GM12878 (cell line): ENCODE results near the gene GPBP1. TPM values are rescaled to one million over a fixed set of nuclear protein-coding genes. Genes with fewer than 3 reads are reported as not detected.

Source experiments
- ATAC-seq: fragments of 200-7000 bp; cut with Tn5 transposase; 3 replicates; pipeline ENCODE4 v1.9.1; 2020; ENCODE audit warnings: mild to moderate bottlenecking, moderate library complexity
- BruUV-seq: library from RNA; stranded (reverse); fragments of 400-500 nt; replicated peaks from 2 replicates; lab custom pipeline; 2021; lab: Mats Ljungman, UMichigan
- CTCF ChIA-PET: fragments of 300-600 bp; sonication (Branson Sonifier 250); formaldehyde crosslinking; extraction: SDS; loops from one replicate; lab custom pipeline; 2021; ENCODE audit warnings: inconsistent platforms; lab: Yijun Ruan, JAX
- POLR2A ChIA-PET: fragments of 350-600 bp; formaldehyde crosslinking; extraction: SDS; loops from one replicate; lab custom pipeline; 2021; ENCODE audit warnings: inconsistent platforms; lab: Charles Lee
- RAD21 ChIA-PET: fragments of 300-600 bp; sonication (Branson Sonifier 250); formaldehyde crosslinking; loops from one replicate; lab custom pipeline; 2023; ENCODE audit warnings: antibody characterized with exemption; ENCODE audit not compliant: unreplicated experiment; lab: Charles Lee
- SMC1A ChIA-PET: fragments of 300-600 bp; sonication (Branson Sonifier 250); formaldehyde crosslinking; loops from one replicate; lab custom pipeline; 2023; ENCODE audit not compliant: unreplicated experiment, uncharacterized antibody; lab: Charles Lee
- DNase-seq: peaks from one replicate; pipeline ENCODE4 v3.0.0-alpha.2; 2011; ENCODE audit warnings: low read depth, low spot score
- FAIRE-seq: peaks from 3 replicates; lab custom pipeline; 2011; peaks lifted over from hg19 to GRCh38; lab: Jason Lieb, UNC
- H2AFZ ChIP-seq: 2 replicates; pipeline ENCODE4 v1.6.0; 2011; ENCODE audit warnings: low read depth, low read length, control low read depth; ENCODE audit not compliant: control insufficient read depth
- H3K27ac ChIP-seq: 2 replicates; pipeline ENCODE4 v1.5.1; 2011; ENCODE audit warnings: control low read depth; ENCODE audit not compliant: control insufficient read depth, insufficient read depth
- H3K27me3 ChIP-seq, 2 experiments: replicated peaks in 1 of 2; 2 replicates each; pipeline versions ENCODE4 v1.6.0 to v1.6.1; 2011; ENCODE audit warnings: low read length in 1 of 2; ENCODE audit not compliant: control insufficient read depth in 2 of 2, insufficient read depth in 2 of 2
- H3K36me3 ChIP-seq, 2 experiments: 2 replicates each; pipeline ENCODE4 v1.5.1; 2011; ENCODE audit warnings: low read length in 1 of 2; ENCODE audit not compliant: control insufficient read depth in 2 of 2, insufficient read depth in 2 of 2
- H3K4me1 ChIP-seq: 2 replicates; pipeline ENCODE4 v1.6.1; 2011; ENCODE audit warnings: mild to moderate bottlenecking, low read length, moderate library complexity, mixed read lengths; ENCODE audit not compliant: control insufficient read depth, insufficient read depth
- H3K4me2 ChIP-seq: 2 replicates; pipeline ENCODE4 v1.6.0; 2011; ENCODE audit warnings: control low read depth; ENCODE audit not compliant: control insufficient read depth, insufficient read depth
- H3K4me3 ChIP-seq: fragments of 200-600 bp; sonication (generic); 2 replicates; pipeline ENCODE4 v1.5.1; 2016
- H3K79me2 ChIP-seq: 2 replicates; pipeline ENCODE4 v1.6.0; 2011; ENCODE audit warnings: low read length; ENCODE audit not compliant: control insufficient read depth, insufficient read depth
- H3K9ac ChIP-seq: 2 replicates; pipeline ENCODE4 v1.8.0; 2011; ENCODE audit warnings: low read length, control low read depth, mixed read lengths; ENCODE audit not compliant: control insufficient read depth, insufficient read depth
- H3K9me3 ChIP-seq: replicated peaks from 3 replicates; pipeline ENCODE4 v1.5.1; 2011; ENCODE audit warnings: mild to moderate bottlenecking, low read length; ENCODE audit not compliant: control insufficient read depth, insufficient read depth
- H4K20me1 ChIP-seq: 2 replicates; pipeline ENCODE4 v1.6.0; 2011; ENCODE audit not compliant: control insufficient read depth, insufficient read depth
- BACH1 ChIP-seq: fragments of 450-650 bp; IDR thresholded peaks from 2 replicates; pipeline ENCODE4 v1.6.1; 2017; ENCODE audit warnings: mild to moderate bottlenecking, borderline replicate concordance
- CBFB ChIP-seq: IDR thresholded peaks from 2 replicates; pipeline ENCODE4 v1.6.1; 2016; ENCODE audit warnings: antibody characterized with exemption, low read depth
- CBX5 ChIP-seq: sonication (generic); IDR thresholded peaks from 2 replicates; pipeline ENCODE4 v1.6.1; 2016; ENCODE audit warnings: low read depth, moderate library complexity, mild to moderate bottlenecking, inconsistent platforms
- DPF2 ChIP-seq: fragments of 450-650 bp; IDR thresholded peaks from 2 replicates; pipeline ENCODE4 v1.6.1; 2017; ENCODE audit warnings: mild to moderate bottlenecking
- EZH2 ChIP-seq: IDR thresholded peaks from 2 replicates; pipeline ENCODE4 v1.6.1; 2012; ENCODE audit warnings: low read depth, mild to moderate bottlenecking, control low read depth, inconsistent platforms, low read length, borderline replicate concordance; ENCODE audit not compliant: control insufficient read depth
- LARP7 ChIP-seq: fragments of 450-650 bp; IDR thresholded peaks from 2 replicates; pipeline ENCODE4 v1.6.1; 2017; ENCODE audit warnings: mild to moderate bottlenecking
- RAD21 ChIP-seq: IDR thresholded peaks from 2 replicates; pipeline ENCODE4 v1.6.1; 2011; ENCODE audit warnings: mild to moderate bottlenecking, low read depth, low read length, moderate library complexity; ENCODE audit not compliant: insufficient read depth
- SIX5 ChIP-seq: IDR thresholded peaks from 2 replicates; pipeline ENCODE4 v1.6.1; 2011; ENCODE audit warnings: mild to moderate bottlenecking, low read depth, low read length, moderate library complexity; ENCODE audit not compliant: severe bottlenecking
- SUZ12 ChIP-seq: fragments of 200-600 bp; sonication (generic); IDR thresholded peaks from one replicate; pipeline ENCODE4 v1.6.1; 2018; ENCODE audit warnings: antibody characterized with exemption, mild to moderate bottlenecking; ENCODE audit not compliant: unreplicated experiment
- ZNF207 ChIP-seq: fragments of 450-650 bp; IDR thresholded peaks from 2 replicates; pipeline ENCODE4 v1.6.1; 2014; ENCODE audit warnings: antibody characterized with exemption, mild to moderate bottlenecking, borderline replicate concordance
- WGBS: methylation state at CpG from one replicate; pipeline ENCODE4 v1.1.6; 2016; ENCODE audit warnings: low lambda C conversion rate; ENCODE audit not compliant: insufficient replicate concordance, insufficient coverage; ENCODE audit errors: missing lambda C conversion rate; 5-methylcytosine and 5-hydroxymethylcytosine counted together
- in situ Hi-C: fragments of 300-500 bp; cut with MboI; formaldehyde crosslinking; loops from 9 replicates; pipeline ENCODE4 v1.14.3; 2018; ENCODE audit warnings: mixed read lengths
- intact Hi-C: fragments of 100-400 bp; cut with micrococcal nuclease; formaldehyde crosslinking; loops from one replicate; pipeline ENCODE4 v1.14.2; 2022; ENCODE audit not compliant: unreplicated experiment
- polyA plus RNA-seq, 11 experiments: library from polyadenylated mRNA; depleted of rRNA in 4 of 11; unstranded in 6 of 11; stranded (reverse) in 5 of 11; fragments of >200 nt; fragmentation: Nextera tagmentation in 4 of 11; fragmentation: Illumina TruSeq in 1 of 11; extraction: Ambion mirVana in 4 of 11; extraction: Trizol in 1 of 11; gene quantifications; 1 replicate in 1 of 11; 2 replicates in 10 of 11; pipeline versions ENCODE4 v1.2.1 to v1.2.3, GENCODE V29; 2011 to 2016; ENCODE audit warnings: inconsistent platforms in 2 of 11, missing spikeins in 2 of 11, low read depth in 1 of 11
- total RNA-seq, 4 experiments: library from RNA; depleted of rRNA in 3 of 4; stranded (reverse); fragments of >200 nt in 3 of 4; fragmentation: Illumina TruSeq in 1 of 4; extraction: Trizol in 1 of 4; gene quantifications; 2 replicates each; pipeline versions ENCODE4 v1.2.1 to v1.2.3, GENCODE V29; 2013 to 2021
- TF ChIP-seq, protein P1 (sequence below): fragments of 450-650 bp; IDR thresholded peaks from 2 replicates; pipeline ENCODE4 v1.6.1; 2017; ENCODE audit warnings: mild to moderate bottlenecking, moderate library complexity
- TF ChIP-seq, protein P2 (sequence below): IDR thresholded peaks from 2 replicates; pipeline ENCODE4 v1.6.1; 2012; ENCODE audit warnings: low read length, inconsistent platforms

The GPBP1 gene
- total and polyA plus RNA-seq, 10 of the 15 experiments (the other 5 are each of a cell fraction or from before 2014, with no cell fraction given) = 27.0 to 96.2 (median 55.4) TPM

DNA sequence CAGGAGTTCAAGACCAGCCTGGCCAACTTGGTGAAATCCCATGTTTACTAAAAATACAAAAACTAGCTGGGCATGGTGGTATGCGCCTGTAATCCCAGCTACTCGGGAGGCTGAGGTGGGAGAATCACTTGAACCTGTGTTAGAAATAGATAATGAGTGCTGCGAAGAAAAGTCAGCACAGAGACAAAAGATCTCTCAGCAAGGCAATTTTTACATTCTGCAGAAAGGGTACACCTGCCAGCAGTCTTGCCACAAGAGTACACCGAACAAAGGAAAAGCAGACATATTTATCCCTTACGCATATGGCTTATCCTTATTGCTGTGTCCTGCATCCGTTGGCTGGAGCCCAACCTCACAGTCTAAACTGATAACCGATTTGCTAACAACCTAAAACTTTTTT lies 16.2 kb upstream of the GPBP1 start:
- no peak overlapping the region for H2AFZ ChIP-seq
- H4K20me1 ChIP-seq = no peaks in the 10 kb centered on the region
- no peaks in the 10 kb centered on the region for H3K27me3 ChIP-seq
- peaks cover 2% of the 10 kb centered on the region for H3K9me3 ChIP-seq
- H3K4me2 ChIP-seq = no peak overlapping the region
- RAD21 ChIA-PET = no interaction called here
- CTCF ChIA-PET = no interaction called here
- POLR2A ChIA-PET = no interaction called here
- no peaks in the 10 kb centered on the region for H3K79me2 ChIP-seq
- FAIRE-seq = no peak
- intact Hi-C loops = no loop called here
- TF ChIP-seq CBX5 = peak; percentile 79; the same call in 1 of the 2 replicates
- TF ChIP-seq ZNF207 = no peak
- TF ChIP-seq, all 136 proteins: peak for 1
- DNase-seq (no peak), ATAC-seq (no peak)
- H3K27ac ChIP-seq = no peak overlapping the region
- no peak overlapping the region for H3K4me3 ChIP-seq
- no peaks in the 10 kb centered on the region for H3K36me3 ChIP-seq
- H3K9ac ChIP-seq = no peak overlapping the region
- WGBS = 65% methylated on average over 7 of the region's 7 CpGs
- no TSS peak for BruUV-seq
- in situ Hi-C loops = no loop called here
- H3K4me1 ChIP-seq = no peaks in the 10 kb centered on the region
- SMC1A ChIA-PET = interaction anchor here (1.1 kb wide), 1 partner anchor 441 kb away, joined by 3 read pairs; no protein-coding TSS in a partner anchor

DNA sequence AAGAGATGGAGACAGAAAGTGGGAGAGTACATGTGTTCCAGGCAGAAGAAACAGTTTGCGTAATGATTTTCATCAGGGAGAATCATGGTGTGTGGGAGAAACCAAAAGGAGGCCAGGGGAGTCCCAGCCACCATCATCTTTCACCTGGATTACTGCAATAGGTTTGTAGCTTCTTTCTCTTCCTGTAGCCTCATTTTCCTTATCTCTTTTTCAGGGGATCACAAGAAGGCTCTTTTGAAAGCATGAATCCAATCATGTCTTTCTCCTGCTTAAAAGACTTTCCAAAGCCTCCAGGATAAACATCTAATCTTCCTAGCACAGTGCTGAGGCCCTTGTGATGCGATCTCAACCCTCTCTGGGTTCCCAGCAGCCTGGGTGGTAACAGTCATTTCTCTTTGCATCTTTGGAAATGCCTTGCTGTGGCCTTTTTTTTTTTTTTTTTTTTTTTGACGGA lies 10.3 kb upstream of the GPBP1 start:
- no TSS peak for BruUV-seq
- WGBS = 56% methylated on average over 2 of the region's 3 CpGs
- ChIA-PET POLR2A (interaction anchor here (0.8 kb wide), 1 partner anchor 249 kb away, joined by 3 read pairs; no protein-coding TSS in a partner anchor), RAD21 (interaction anchor here (0.9 to 1.4 kb wide), 2 partner anchors 10 to 25 kb away, joined by 3 read pairs; no protein-coding TSS in a partner anchor), SMC1A (interaction anchor here (0.8 kb wide), 1 partner anchor 25 kb away, joined by 3 read pairs; no protein-coding TSS in a partner anchor), CTCF (interaction anchor here (1.2 kb wide), 1 partner anchor 14 kb away, joined by 3 read pairs; no protein-coding TSS in a partner anchor)
- Histone ChIP-seq H4K20me1 (no peaks in the 10 kb centered on the region), H3K4me3 (no peak overlapping the region), H3K9me3 (no peaks in the 10 kb centered on the region; the same call in 2 of the 3 replicates), H3K27me3 (no peaks in the 10 kb centered on the region), H3K4me2 (no peak overlapping the region), H3K79me2 (no peaks in the 10 kb centered on the region), H2AFZ (no peak overlapping the region), H3K36me3 (no peaks in the 10 kb centered on the region), H3K27ac (no peak overlapping the region), H3K9ac (no peak overlapping the region), H3K4me1 (peaks cover 5% of the 10 kb centered on the region; the same call in 1 of the 2 replicates)
- no peak for DNase-seq
- intact Hi-C loops (no loop called here), in situ Hi-C loops (no loop called here)
- no peak for FAIRE-seq
- no peak for ATAC-seq
- no peak for TF ChIP-seq SIX5
- no peak for TF ChIP-seq LARP7
- TF ChIP-seq, protein P1, sequence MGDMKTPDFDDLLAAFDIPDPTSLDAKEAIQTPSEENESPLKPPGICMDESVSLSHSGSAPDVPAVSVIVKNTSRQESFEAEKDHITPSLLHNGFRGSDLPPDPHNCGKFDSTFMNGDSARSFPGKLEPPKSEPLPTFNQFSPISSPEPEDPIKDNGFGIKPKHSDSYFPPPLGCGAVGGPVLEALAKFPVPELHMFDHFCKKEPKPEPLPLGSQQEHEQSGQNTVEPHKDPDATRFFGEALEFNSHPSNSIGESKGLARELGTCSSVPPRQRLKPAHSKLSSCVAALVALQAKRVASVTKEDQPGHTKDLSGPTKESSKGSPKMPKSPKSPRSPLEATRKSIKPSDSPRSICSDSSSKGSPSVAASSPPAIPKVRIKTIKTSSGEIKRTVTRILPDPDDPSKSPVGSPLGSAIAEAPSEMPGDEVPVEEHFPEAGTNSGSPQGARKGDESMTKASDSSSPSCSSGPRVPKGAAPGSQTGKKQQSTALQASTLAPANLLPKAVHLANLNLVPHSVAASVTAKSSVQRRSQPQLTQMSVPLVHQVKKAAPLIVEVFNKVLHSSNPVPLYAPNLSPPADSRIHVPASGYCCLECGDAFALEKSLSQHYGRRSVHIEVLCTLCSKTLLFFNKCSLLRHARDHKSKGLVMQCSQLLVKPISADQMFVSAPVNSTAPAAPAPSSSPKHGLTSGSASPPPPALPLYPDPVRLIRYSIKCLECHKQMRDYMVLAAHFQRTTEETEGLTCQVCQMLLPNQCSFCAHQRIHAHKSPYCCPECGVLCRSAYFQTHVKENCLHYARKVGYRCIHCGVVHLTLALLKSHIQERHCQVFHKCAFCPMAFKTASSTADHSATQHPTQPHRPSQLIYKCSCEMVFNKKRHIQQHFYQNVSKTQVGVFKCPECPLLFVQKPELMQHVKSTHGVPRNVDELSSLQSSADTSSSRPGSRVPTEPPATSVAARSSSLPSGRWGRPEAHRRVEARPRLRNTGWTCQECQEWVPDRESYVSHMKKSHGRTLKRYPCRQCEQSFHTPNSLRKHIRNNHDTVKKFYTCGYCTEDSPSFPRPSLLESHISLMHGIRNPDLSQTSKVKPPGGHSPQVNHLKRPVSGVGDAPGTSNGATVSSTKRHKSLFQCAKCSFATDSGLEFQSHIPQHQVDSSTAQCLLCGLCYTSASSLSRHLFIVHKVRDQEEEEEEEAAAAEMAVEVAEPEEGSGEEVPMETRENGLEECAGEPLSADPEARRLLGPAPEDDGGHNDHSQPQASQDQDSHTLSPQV = no peak
- no peak for TF ChIP-seq DPF2
- TF ChIP-seq, protein P2, sequence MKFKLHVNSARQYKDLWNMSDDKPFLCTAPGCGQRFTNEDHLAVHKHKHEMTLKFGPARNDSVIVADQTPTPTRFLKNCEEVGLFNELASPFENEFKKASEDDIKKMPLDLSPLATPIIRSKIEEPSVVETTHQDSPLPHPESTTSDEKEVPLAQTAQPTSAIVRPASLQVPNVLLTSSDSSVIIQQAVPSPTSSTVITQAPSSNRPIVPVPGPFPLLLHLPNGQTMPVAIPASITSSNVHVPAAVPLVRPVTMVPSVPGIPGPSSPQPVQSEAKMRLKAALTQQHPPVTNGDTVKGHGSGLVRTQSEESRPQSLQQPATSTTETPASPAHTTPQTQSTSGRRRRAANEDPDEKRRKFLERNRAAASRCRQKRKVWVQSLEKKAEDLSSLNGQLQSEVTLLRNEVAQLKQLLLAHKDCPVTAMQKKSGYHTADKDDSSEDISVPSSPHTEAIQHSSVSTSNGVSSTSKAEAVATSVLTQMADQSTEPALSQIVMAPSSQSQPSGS = no peak
- TF ChIP-seq SUZ12 = no peak
- TF ChIP-seq RAD21 = no peak
- no peak for TF ChIP-seq CBFB
- TF ChIP-seq BACH1 = no peak
- TF ChIP-seq EZH2 = no peak
